Measurements from ENCODE around the gene CHKA.
A peak's percentile ranks its signal among the peaks of the same experiment; 100 is the strongest.

The CHKA gene

DNA sequence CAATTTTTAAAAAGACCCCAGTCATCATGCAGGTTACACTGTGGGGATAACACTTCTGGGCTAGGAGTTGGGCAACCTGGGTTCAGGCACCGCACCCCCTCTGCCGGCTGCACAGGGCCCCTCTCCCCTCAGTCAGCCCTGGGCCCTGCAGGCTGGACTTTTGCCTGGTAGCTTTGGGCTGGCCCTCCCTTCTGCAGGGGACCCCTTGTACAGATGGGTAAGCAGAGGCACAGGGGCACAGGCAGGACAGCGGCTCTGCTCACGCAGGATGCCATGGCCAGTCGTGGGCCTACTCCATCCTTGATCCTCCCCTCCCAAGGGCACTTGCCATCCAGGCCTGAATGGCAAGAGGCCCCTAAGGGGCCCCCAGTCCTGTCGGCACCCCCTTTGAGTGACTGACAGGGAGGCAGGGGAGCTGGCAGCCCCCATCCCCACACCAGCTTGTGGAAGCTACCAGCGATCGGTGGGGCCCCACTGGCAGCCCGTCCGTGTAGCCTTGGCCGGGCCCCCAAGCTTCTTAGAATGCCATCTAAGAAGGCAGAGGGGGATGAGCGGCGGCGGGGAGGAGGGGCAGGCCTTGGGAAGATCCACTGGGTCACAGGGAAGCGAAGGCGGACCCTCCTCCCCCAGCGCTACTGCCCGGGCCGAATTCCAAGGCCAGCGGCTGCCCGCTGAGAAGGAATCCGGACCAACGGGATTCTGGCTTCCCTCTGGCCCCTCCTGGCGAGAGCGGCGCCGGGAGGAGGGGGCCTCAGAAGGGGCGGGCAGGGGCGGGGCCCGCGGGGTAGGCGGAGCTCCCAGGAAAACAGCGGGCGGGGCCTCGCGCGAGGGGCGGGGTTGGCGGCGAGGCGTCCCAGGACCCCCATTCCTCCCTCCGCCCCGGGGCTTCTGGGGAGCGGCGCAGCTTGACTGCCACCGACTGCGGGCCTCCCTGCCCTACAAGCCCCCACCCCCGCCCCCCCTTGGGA lies 6.8 kb upstream of the CHKA start:
- H3K79me2 ChIP-seq = no peaks in the 10 kb centered on the region
- no peaks in the 10 kb centered on the region for H3K9me3 ChIP-seq (ENCODE audit: control insufficient read depth, low read length)
- H3K27me3 ChIP-seq (ENCODE audit: control insufficient read depth, insufficient read depth, low read length) = no peaks in the 10 kb centered on the region
- H3K36me3 ChIP-seq (ENCODE audit: control insufficient read depth, insufficient read depth, low read length) = no peaks in the 10 kb centered on the region
- H3K9ac ChIP-seq = no peak overlapping the region
- no peak for TF ChIP-seq CTCF (IDR thresholded peaks at IDR 0.05)
- no peaks in the 10 kb centered on the region for H3K4me1 ChIP-seq
- H2AFZ ChIP-seq = peak overlapping the region; percentile 82
- H3K4me3 ChIP-seq (ENCODE audit: low read depth, low read length) = no peak overlapping the region
- H3K27ac ChIP-seq = peak overlapping the region; percentile 29
- peak overlapping the region; percentile 17 for H3K4me2 ChIP-seq (ENCODE audit: low read length)

GRCh38 chr11:68125164-68125563 lies 4.0 kb upstream of the CHKA start:
- H3K4me2 ChIP-seq (ENCODE audit: low read length) = no peak overlapping the region
- H3K27me3 ChIP-seq (ENCODE audit: control insufficient read depth, insufficient read depth, low read length) = no peaks in the 10 kb centered on the region
- no peak overlapping the region for H3K4me3 ChIP-seq (ENCODE audit: low read depth, low read length)
- H3K79me2 ChIP-seq = no peaks in the 10 kb centered on the region
- H3K9me3 ChIP-seq (ENCODE audit: control insufficient read depth, low read length) = no peaks in the 10 kb centered on the region
- peaks cover 2% of the 10 kb centered on the region for H3K4me1 ChIP-seq
- no peak overlapping the region for H3K9ac ChIP-seq
- H3K36me3 ChIP-seq (ENCODE audit: control insufficient read depth, insufficient read depth, low read length) = no peaks in the 10 kb centered on the region
- TF ChIP-seq CTCF (IDR thresholded peaks at IDR 0.05) = no peak
- H2AFZ ChIP-seq = no peak overlapping the region
- no peak overlapping the region for H3K27ac ChIP-seq

- TF ChIP-seq CTCF (IDR thresholded peaks at IDR 0.05) = no peak
- Histone ChIP-seq H3K4me3 (ENCODE audit: low read depth, low read length) (no peak overlapping the region), H3K27ac (no peak overlapping the region), H2AFZ (no peak overlapping the region), H3K9me3 (ENCODE audit: control insufficient read depth, low read length) (no peaks in the 10 kb centered on the region), H3K36me3 (ENCODE audit: control insufficient read depth, insufficient read depth, low read length) (no peaks in the 10 kb centered on the region), H3K79me2 (no peaks in the 10 kb centered on the region), H3K9ac (no peak overlapping the region), H3K4me2 (ENCODE audit: low read length) (no peak overlapping the region), H3K4me1 (peaks cover 2% of the 10 kb centered on the region), H3K27me3 (ENCODE audit: control insufficient read depth, insufficient read depth, low read length) (no peaks in the 10 kb centered on the region)
Observed at GRCh38 chr11:68122936-68123539, 1.9 kb upstream of the CHKA start.

- no peak for TF ChIP-seq CTCF (IDR thresholded peaks at IDR 0.05)
- no peaks in the 10 kb centered on the region for H3K36me3 ChIP-seq (ENCODE audit: control insufficient read depth, insufficient read depth, low read length)
Observed at GRCh38 chr11:68120273-68121066, 718 bp downstream of the CHKA start.

More at GRCh38 chr11:68120273-68121066, 718 bp downstream of the CHKA start:
- Histone ChIP-seq H3K4me3 (ENCODE audit: low read depth, low read length) (peak overlapping the region; percentile 47), H3K27me3 (ENCODE audit: control insufficient read depth, insufficient read depth, low read length) (no peaks in the 10 kb centered on the region), H3K9ac (no peak overlapping the region), H3K9me3 (ENCODE audit: control insufficient read depth, low read length) (no peaks in the 10 kb centered on the region), H3K79me2 (no peaks in the 10 kb centered on the region), H3K4me2 (ENCODE audit: low read length) (peak overlapping the region; percentile 67), H3K4me1 (peaks cover 2% of the 10 kb centered on the region), H2AFZ (peak overlapping the region; percentile 28), H3K27ac (no peak overlapping the region)
